ENCODE measurements around the gene RGS8. TPM values are rescaled to one million over a fixed set of nuclear protein-coding genes. Genes with fewer than 3 reads are reported as not detected.

Gene RGS8
- total RNA-seq, 4 donors from 2014 or later = 2.2 TPM; not detected in 3

DNA sequence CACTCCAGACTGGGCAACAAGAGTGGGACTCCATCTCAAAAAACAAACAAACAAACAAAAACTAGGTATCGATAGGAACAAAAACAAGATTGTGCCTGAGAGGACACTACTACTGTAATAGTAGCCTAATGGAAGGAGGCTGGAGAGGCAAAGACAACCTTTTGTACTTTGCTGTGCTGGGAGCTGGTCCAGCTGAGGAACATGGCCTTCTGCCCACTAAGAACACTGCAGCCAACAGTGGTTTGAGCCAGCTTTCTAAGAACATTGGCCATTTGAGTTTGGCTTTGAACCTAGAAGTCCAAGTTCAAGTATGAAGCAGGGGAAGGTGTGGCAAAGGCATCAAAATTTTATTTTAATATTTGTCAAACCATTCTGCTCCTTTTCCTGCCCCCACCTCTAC, 22.7 kb upstream of the RGS8 start:
- in situ Hi-C loops (cut with MboI; ENCODE audit: low pct_ligation_motif_present in 1 of 4, low pct_unique_long_range_greater_than_20kb in 1 of 4, low sequenced_read_pairs in 3 of 4) = no loop called here
- 87 to 89% methylated on average over 1 of the region's 1 CpG for WGBS, 2 donors (ENCODE audit: low coverage in 1 of 2)
- DNase-seq = no peak

DNA sequence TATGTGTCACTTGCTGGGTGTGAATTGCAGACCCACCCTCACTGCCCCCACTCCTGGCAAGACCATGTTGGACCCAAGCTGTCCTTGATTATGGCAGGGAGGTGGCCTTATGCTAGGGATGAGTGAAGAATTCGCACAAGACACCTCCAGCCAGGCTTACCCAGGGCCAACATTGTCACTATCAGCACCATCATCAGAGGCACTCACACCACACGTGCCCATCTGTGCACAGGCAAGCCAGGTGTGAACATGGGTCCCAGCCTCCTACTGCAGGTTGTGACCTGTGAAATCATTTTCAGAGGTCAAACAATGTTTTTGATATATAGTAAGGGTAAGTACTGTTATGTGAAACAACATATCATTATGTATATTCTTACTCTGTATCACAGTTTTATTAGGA, 20.3 kb upstream of the RGS8 start:
- Histone ChIP-seq H3K27me3 (no peaks in the 10 kb centered on the region), H3K36me3 (no peaks in the 10 kb centered on the region), H3K4me3 (no peak overlapping the region), H3K4me1 (no peaks in the 10 kb centered on the region), H3K9me3 (no peaks in the 10 kb centered on the region), H3K27ac (no peak overlapping the region)
- DNase-seq = no peak
- in situ Hi-C loops (cut with MboI; ENCODE audit: low pct_ligation_motif_present in 1 of 4, low pct_unique_long_range_greater_than_20kb in 1 of 4, low sequenced_read_pairs in 3 of 4) = no loop called here
- no peak for TF ChIP-seq EP300 (IDR thresholded peaks at IDR 0.05; ENCODE audit: low read depth)
- TF ChIP-seq, protein P1, sequence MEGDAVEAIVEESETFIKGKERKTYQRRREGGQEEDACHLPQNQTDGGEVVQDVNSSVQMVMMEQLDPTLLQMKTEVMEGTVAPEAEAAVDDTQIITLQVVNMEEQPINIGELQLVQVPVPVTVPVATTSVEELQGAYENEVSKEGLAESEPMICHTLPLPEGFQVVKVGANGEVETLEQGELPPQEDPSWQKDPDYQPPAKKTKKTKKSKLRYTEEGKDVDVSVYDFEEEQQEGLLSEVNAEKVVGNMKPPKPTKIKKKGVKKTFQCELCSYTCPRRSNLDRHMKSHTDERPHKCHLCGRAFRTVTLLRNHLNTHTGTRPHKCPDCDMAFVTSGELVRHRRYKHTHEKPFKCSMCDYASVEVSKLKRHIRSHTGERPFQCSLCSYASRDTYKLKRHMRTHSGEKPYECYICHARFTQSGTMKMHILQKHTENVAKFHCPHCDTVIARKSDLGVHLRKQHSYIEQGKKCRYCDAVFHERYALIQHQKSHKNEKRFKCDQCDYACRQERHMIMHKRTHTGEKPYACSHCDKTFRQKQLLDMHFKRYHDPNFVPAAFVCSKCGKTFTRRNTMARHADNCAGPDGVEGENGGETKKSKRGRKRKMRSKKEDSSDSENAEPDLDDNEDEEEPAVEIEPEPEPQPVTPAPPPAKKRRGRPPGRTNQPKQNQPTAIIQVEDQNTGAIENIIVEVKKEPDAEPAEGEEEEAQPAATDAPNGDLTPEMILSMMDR (IDR thresholded peaks at IDR 0.05) = no peak
- TF ChIP-seq POLR2A (IDR thresholded peaks at IDR 0.05) = no peak
- 90% methylated on average over 2 of the region's 2 CpGs; no CpG with 5 or more reads in 1 of the 2 donors for WGBS, 2 donors (ENCODE audit: low coverage in 1 of 2)
- intact Hi-C loops (cut with DNase I; ENCODE audit: low total_unique reads) = no loop called here

More for the DNA sequence above, 22.7 kb upstream of the RGS8 start:
- H3K4me3 ChIP-seq = no peak overlapping the region
- no peaks in the 10 kb centered on the region for H3K36me3 ChIP-seq
- no peaks in the 10 kb centered on the region for H3K27me3 ChIP-seq
- TF ChIP-seq, protein P1 (IDR thresholded peaks at IDR 0.05) = no peak
- no peak for TF ChIP-seq POLR2A (IDR thresholded peaks at IDR 0.05)
- H3K4me1 ChIP-seq = no peaks in the 10 kb centered on the region
- no peaks in the 10 kb centered on the region for H3K9me3 ChIP-seq
- intact Hi-C loops (cut with DNase I; ENCODE audit: low total_unique reads) = no loop called here
- H3K27ac ChIP-seq = no peak overlapping the region

DNA sequence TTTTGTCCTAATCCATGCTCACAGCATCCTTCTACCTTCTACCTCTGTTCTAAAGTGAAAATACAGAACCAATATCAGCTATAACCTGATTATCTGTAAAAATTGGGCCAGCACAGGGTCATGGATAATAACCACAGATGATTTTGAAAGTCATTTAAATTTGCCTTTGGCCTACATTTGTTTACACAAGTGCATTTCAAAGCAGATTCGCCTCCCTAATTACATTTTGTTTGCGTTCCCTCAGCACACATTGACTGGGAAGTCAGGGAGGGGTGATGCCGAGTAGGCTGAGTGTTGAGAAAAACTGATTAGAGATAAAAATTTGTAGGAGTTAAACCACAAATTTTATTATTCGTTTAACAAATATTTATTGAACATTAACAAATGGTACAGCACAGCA, 19.2 kb upstream of the RGS8 start:
- Histone ChIP-seq H3K27me3 (no peaks in the 10 kb centered on the region), H3K36me3 (no peaks in the 10 kb centered on the region), H3K9me3 (no peaks in the 10 kb centered on the region), H3K27ac (no peak overlapping the region), H3K4me1 (no peaks in the 10 kb centered on the region), H3K4me3 (no peak overlapping the region)
- intact Hi-C loops (cut with DNase I; ENCODE audit: low total_unique reads) (no loop called here), in situ Hi-C loops (cut with MboI; ENCODE audit: low pct_ligation_motif_present in 1 of 4, low pct_unique_long_range_greater_than_20kb in 1 of 4, low sequenced_read_pairs in 3 of 4) (no loop called here)
- WGBS, 2 donors (ENCODE audit: low coverage in 1 of 2) = 43 to 44% methylated on average over 4 of the region's 4 CpGs
- no peak for DNase-seq
- TF ChIP-seq POLR2AphosphoS5 (IDR thresholded peaks at IDR 0.05) (no peak), POLR2A (IDR thresholded peaks at IDR 0.05) (no peak), EP300 (IDR thresholded peaks at IDR 0.05; ENCODE audit: low read depth) (no peak)

DNA sequence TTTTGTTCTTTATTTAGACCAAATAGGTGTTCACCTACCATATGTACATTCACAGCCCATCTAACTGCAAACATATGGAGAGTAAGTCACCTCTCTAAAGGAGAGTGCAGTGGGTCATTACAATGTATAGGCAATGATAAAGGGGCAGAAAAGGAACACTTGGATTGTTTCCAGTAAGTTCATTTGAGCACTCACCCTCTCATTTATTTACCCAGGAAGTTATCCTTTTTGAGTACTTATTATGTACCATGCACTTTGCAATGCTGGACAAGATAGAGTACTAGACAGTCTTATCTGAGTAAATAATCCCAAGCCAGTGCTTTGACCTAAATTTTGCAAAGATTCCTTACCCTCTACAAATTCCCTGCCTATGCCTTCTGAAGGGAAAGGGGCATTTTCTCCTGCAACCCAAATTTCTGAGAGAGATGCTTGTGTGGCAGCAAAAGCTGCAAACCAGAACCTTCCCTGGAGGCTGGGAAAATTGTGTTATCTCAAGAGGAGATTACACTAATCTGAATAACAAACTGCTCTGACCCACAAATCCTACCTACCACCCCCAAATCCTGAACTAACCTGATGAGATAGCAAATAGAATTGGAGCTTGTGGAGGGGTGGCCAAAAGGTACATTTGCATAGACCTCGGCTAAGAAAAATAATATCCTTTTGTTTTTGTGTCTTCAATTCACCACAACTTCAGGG, 18.6 kb upstream of the RGS8 start:
- Histone ChIP-seq H3K27me3 (no peaks in the 10 kb centered on the region), H3K27ac (no peak overlapping the region), H3K4me1 (no peaks in the 10 kb centered on the region), H3K36me3 (no peaks in the 10 kb centered on the region), H3K4me3 (no peak overlapping the region), H3K9me3 (no peaks in the 10 kb centered on the region)
- in situ Hi-C loops (cut with MboI; ENCODE audit: low pct_ligation_motif_present in 1 of 4, low pct_unique_long_range_greater_than_20kb in 1 of 4, low sequenced_read_pairs in 3 of 4) = no loop called here
- TF ChIP-seq EP300 (IDR thresholded peaks at IDR 0.05; ENCODE audit: low read depth) (no peak), POLR2A (IDR thresholded peaks at IDR 0.05) (no peak), POLR2AphosphoS5 (IDR thresholded peaks at IDR 0.05) (no peak)
- TF ChIP-seq, protein P1 (IDR thresholded peaks at IDR 0.05) = no peak
- no peak for DNase-seq
- intact Hi-C loops (cut with DNase I; ENCODE audit: low total_unique reads) = no loop called here
- WGBS, 2 donors (ENCODE audit: low coverage in 1 of 2) = 25 to 41% methylated on average over 1 of the region's 1 CpG

DNA sequence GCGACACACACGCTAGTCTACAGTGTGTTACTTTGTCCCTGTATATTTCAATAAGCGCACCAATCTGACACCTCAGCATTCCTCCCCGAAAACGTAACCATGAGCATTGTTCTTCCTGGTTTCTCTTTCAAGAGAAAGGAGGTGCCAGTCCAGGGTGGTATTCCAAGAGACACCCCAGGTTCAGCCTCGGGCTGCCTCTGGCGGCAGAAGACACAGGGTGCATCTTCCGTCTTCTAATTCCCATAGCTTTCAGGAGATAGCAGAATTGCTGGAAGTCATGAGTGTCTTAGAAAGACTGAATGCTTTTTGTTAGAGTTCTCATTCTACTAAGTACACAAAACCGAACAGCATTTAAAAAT, 15.9 kb upstream of the RGS8 start:
- DNase-seq = no peak
- H3K27me3 ChIP-seq = no peaks in the 10 kb centered on the region
- intact Hi-C loops (cut with DNase I; ENCODE audit: low total_unique reads) = no loop called here
- no peak overlapping the region for H3K27ac ChIP-seq
- TF ChIP-seq EP300 (IDR thresholded peaks at IDR 0.05; ENCODE audit: low read depth) (no peak), POLR2A (IDR thresholded peaks at IDR 0.05) (no peak), POLR2AphosphoS5 (IDR thresholded peaks at IDR 0.05) (no peak)
- TF ChIP-seq, protein P1 (IDR thresholded peaks at IDR 0.05) = no peak
- no peaks in the 10 kb centered on the region for H3K36me3 ChIP-seq
- WGBS, 2 donors (ENCODE audit: low coverage in 1 of 2) = 88 to 90% methylated on average over 4 to 9 of the region's 9 CpGs
- H3K4me3 ChIP-seq = no peak overlapping the region
- in situ Hi-C loops (cut with MboI; ENCODE audit: low pct_ligation_motif_present in 1 of 4, low pct_unique_long_range_greater_than_20kb in 1 of 4, low sequenced_read_pairs in 3 of 4) = no loop called here
- H3K9me3 ChIP-seq = no peaks in the 10 kb centered on the region
- no peaks in the 10 kb centered on the region for H3K4me1 ChIP-seq
